Ishikawa (cell line): Measurements from ENCODE around the gene FOXE3.

ENCODE experiments used
- CEBPB ChIP-seq: IDR thresholded peaks from 2 replicates; pipeline ENCODE4 v1.6.1; 2012
- CREB1 ChIP-seq: IDR thresholded peaks from 2 replicates; pipeline ENCODE4 v1.6.1; 2012; ENCODE audit warnings: low read depth
- EGR1 ChIP-seq: IDR thresholded peaks from 2 replicates; pipeline ENCODE4 v1.6.1; 2012
- EP300 ChIP-seq: IDR thresholded peaks from 2 replicates; pipeline ENCODE4 v1.6.1; 2012; ENCODE audit warnings: borderline replicate concordance
- FOXM1 ChIP-seq: IDR thresholded peaks from 2 replicates; pipeline ENCODE4 v1.6.1; 2012; ENCODE audit warnings: low read depth, borderline replicate concordance
- NFIC ChIP-seq: IDR thresholded peaks from 2 replicates; pipeline ENCODE4 v1.6.1; 2012
- RAD21 ChIP-seq: IDR thresholded peaks from 2 replicates; pipeline ENCODE4 v1.6.1; 2012; ENCODE audit warnings: low read depth
- TAF1 ChIP-seq: IDR thresholded peaks from 2 replicates; pipeline ENCODE4 v1.6.1; 2012; ENCODE audit warnings: low read depth, mild to moderate bottlenecking
- TCF12 ChIP-seq: IDR thresholded peaks from 2 replicates; pipeline ENCODE4 v1.6.1; 2012; ENCODE audit warnings: low read depth
- TEAD4 ChIP-seq: IDR thresholded peaks from 2 replicates; pipeline ENCODE4 v1.6.1; 2012
- YY1 ChIP-seq: IDR thresholded peaks from 2 replicates; pipeline ENCODE4 v1.6.1; 2012; ENCODE audit warnings: low read depth
- ZBTB7A ChIP-seq: IDR thresholded peaks from 2 replicates; pipeline ENCODE4 v1.6.1; 2012; ENCODE audit warnings: low read depth
- TF ChIP-seq, protein P1 (sequence below): IDR thresholded peaks from 2 replicates; pipeline ENCODE4 v1.6.1; 2012
- TF ChIP-seq, protein P2 (sequence below): IDR thresholded peaks from 2 replicates; pipeline ENCODE4 v1.6.1; 2012; ENCODE audit warnings: low read depth, mild to moderate bottlenecking
- TF ChIP-seq, protein P3 (sequence below): IDR thresholded peaks from 2 replicates; pipeline ENCODE4 v1.6.1; 2012

FOXE3 gene

DNA sequence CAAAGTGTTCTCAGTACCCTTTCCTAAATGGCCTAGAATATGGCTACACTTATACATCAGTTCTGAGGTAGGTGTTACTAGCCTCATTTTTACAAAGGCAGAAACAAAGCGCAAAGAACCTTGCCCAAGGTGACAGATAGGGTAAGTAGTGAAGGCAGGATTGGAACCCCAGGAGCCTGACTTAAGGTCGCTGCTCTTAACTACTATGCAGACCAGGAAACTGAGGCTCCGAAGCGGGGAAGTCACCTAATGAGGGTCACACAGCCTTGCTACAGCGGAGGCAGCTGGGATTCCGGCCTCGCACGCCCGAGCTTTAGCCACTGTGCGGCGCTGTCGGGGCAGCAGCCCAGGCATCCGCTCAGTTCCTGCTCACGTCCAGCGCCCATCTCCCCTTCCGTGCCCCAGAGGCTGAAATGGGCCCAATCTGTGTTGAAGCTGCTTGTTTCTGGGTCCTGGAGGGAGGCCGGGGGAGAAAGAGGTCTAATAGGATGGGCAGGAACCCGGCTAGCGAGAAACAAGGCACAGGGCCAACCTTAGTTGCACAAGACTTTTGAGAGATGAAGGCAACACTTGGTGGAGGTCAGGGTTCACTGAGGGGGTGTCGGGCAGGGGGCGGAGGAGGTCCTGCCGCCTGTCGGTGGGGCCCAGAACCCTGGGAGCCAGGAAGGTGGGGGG is 20.4 kb downstream of the FOXE3 start:
- TF ChIP-seq TEAD4 (no peak; the same call in 1 of the 2 replicates), EP300 (0 out of 2 replicates have a peak, but pooled peaks have one; percentile 13), ZBTB7A (peak; percentile 74; the same call in 1 of the 2 replicates), CEBPB (peak; percentile 59), NFIC (no peak), TAF1 (no peak), RAD21 (peak; percentile 69), TCF12 (no peak)
- TF ChIP-seq, protein P1, sequence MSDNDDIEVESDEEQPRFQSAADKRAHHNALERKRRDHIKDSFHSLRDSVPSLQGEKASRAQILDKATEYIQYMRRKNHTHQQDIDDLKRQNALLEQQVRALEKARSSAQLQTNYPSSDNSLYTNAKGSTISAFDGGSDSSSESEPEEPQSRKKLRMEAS = peak; percentile 47; the same call in 1 of the 2 replicates
- TF ChIP-seq, protein P2, sequence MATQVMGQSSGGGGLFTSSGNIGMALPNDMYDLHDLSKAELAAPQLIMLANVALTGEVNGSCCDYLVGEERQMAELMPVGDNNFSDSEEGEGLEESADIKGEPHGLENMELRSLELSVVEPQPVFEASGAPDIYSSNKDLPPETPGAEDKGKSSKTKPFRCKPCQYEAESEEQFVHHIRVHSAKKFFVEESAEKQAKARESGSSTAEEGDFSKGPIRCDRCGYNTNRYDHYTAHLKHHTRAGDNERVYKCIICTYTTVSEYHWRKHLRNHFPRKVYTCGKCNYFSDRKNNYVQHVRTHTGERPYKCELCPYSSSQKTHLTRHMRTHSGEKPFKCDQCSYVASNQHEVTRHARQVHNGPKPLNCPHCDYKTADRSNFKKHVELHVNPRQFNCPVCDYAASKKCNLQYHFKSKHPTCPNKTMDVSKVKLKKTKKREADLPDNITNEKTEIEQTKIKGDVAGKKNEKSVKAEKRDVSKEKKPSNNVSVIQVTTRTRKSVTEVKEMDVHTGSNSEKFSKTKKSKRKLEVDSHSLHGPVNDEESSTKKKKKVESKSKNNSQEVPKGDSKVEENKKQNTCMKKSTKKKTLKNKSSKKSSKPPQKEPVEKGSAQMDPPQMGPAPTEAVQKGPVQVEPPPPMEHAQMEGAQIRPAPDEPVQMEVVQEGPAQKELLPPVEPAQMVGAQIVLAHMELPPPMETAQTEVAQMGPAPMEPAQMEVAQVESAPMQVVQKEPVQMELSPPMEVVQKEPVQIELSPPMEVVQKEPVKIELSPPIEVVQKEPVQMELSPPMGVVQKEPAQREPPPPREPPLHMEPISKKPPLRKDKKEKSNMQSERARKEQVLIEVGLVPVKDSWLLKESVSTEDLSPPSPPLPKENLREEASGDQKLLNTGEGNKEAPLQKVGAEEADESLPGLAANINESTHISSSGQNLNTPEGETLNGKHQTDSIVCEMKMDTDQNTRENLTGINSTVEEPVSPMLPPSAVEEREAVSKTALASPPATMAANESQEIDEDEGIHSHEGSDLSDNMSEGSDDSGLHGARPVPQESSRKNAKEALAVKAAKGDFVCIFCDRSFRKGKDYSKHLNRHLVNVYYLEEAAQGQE = no peak

DNA sequence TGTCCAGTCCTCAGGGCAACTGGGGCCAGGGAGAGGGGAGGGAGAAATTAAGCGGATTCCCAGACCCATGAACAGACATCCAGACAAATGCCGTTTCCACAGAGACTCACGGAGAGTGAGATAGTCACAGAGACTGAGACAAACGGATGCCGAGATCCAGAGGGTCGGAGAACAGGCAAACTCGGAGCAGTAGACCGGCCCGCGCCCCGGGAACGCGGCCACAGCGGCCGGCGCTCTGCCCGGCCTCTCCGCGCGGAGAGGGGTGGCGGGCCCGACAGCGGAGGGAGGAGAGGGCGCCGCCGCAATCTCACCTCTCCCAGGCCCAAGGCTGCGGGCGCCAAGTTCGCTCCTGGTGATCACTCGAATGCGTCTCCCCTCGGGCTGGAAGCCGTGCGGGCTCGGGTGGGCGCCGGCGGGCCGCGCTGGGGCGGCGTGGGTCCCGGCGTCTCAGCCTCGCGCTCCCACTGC is 20.9 kb downstream of the FOXE3 start:
- TF ChIP-seq NFIC (no peak), EP300 (0 out of 2 replicates have a peak, but pooled peaks have one; percentile 0), YY1 (no peak), ZBTB7A (0 out of 2 replicates have a peak, but pooled peaks have one; percentile 1)
- TF ChIP-seq, protein P1 = no peak

DNA sequence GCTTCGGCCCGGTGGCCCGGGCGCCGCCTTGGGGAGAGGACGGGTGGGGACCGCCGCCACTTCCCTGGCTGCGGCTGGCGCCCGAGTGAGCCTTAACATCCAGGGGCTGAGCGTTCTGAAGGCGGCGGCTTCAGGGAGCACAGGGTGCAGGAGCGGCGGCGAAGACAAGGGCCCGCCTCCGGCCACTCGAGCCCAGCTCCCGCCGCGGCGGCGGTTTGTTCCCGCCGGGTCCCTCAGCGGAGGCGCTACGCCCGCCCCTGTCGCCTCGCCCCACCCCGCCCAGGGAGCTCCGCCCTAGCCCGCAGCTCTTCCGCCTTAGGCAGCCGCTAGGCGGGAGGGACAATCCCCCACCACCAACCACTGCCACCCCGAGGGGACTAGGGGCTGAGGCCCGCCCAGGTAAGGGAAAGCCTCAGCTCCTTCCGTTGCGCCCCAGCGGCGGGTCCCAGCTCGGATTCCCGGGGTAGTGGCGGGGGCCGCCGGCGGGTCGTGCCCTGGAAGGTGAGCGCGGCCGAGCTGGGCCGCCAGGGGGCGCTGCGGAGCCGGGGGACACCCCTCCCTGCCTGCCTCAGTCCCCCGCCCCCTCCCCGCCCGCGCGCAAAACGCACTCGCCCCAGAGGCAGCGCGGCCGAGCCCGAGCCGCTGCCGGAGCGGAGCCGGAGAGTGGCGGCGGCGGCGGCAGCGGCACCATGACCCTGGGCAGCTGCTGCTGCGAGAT is 21.5 kb downstream of the FOXE3 start, which contains the start of gene FOXD2:
Gene FOXD2, plus strand, starts transcription at position 598 of the 718 bp plus-strand sequence. Its CDS starts 92 bp downstream, at position 690.
- TF ChIP-seq RAD21 = no peak
- TF ChIP-seq, protein P1 = no peak; the same call in none of the 2 replicates
- TF ChIP-seq, protein P2 = no peak
- no peak for TF ChIP-seq FOXM1
- TF ChIP-seq, protein P3, sequence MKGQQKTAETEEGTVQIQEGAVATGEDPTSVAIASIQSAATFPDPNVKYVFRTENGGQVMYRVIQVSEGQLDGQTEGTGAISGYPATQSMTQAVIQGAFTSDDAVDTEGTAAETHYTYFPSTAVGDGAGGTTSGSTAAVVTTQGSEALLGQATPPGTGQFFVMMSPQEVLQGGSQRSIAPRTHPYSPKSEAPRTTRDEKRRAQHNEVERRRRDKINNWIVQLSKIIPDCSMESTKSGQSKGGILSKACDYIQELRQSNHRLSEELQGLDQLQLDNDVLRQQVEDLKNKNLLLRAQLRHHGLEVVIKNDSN = no peak
- TF ChIP-seq TAF1 = 0 out of 2 replicates have a peak, but pooled peaks have one; percentile 32
- TF ChIP-seq ZBTB7A = peak; percentile 85; the same call in 1 of the 2 replicates
- no peak for TF ChIP-seq CREB1
- no peak for TF ChIP-seq NFIC
- TF ChIP-seq TCF12 = no peak
- TF ChIP-seq EP300 = no peak
- 0 out of 2 replicates have a peak, but pooled peaks have one; percentile 14 for TF ChIP-seq YY1
- no peak for TF ChIP-seq TEAD4
- TF ChIP-seq EGR1 = peak; percentile 37; the same call in 1 of the 2 replicates
- TF ChIP-seq CEBPB = no peak

DNA sequence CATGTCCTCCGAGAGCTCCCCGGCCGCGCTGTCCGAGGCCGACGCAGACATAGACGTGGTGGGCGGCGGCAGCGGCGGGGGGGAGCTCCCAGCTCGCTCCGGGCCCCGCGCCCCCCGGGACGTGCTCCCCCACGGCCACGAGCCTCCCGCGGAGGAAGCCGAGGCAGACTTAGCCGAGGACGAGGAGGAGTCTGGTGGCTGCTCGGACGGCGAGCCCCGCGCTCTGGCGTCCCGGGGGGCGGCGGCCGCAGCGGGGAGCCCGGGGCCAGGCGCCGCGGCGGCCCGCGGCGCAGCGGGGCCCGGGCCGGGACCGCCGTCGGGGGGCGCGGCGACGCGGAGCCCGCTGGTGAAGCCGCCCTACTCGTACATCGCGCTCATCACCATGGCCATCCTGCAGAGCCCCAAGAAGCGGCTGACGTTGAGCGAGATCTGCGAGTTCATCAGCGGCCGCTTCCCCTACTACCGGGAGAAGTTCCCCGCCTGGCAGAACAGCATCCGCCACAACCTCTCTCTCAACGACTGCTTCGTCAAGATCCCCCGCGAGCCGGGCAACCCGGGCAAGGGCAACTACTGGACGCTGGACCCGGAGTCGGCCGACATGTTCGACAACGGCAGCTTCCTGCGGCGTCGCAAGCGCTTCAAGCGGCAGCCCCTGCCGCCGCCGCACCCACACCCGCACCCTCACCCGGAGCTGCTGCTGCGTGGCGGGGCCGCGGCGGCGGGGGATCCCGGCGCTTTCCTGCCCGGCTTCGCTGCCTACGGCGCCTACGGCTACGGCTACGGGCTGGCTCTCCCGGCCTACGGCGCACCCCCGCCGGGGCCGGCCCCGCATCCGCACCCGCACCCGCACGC is 22.3 kb downstream of the FOXE3 start:
- TF ChIP-seq, protein P1 = no peak; the same call in 1 of the 2 replicates
- TF ChIP-seq EP300 (no peak), FOXM1 (no peak), CREB1 (no peak), ZBTB7A (no peak), RAD21 (no peak), YY1 (no peak), TEAD4 (no peak), CEBPB (no peak), TCF12 (no peak), TAF1 (no peak), NFIC (no peak), EGR1 (no peak)
- TF ChIP-seq, protein P2 = no peak
- TF ChIP-seq, protein P3 = no peak
